Lung (tissue), 12 donors: Measurements from ENCODE around the gene NEDD8. TPM values are rescaled to one million over a fixed set of nuclear protein-coding genes. Genes with fewer than 3 reads are reported as not detected.

ENCODE experiments used
- ATAC-seq: fragments of 200-7000 bp; cut with Tn5 transposase; one replicate; pipeline ENCODE4 v1.9.1; 2020; ENCODE audit warnings: moderate number of reproducible peaks; ENCODE audit not compliant: insufficient read depth, low FRiP score
- DNase-seq, 3 donors: peaks; one replicate each; pipeline ENCODE4 v3.0.0-alpha.2; 2013 to 2017
- H3K27ac ChIP-seq, 2 donors: one replicate each; pipeline ENCODE4 v1.5.1; 2013; ENCODE audit warnings: mild to moderate bottlenecking in 2 of 2, moderate library complexity in 2 of 2, control low read depth in 1 of 2, inconsistent platforms in 1 of 2, low read depth in 1 of 2, low read length in 1 of 2
- H3K27me3 ChIP-seq, 3 donors: one replicate each; pipeline ENCODE4 v1.5.1; 2013; ENCODE audit warnings: low read length in 2 of 3; ENCODE audit not compliant: control insufficient read depth in 3 of 3, insufficient read depth in 3 of 3
- H3K36me3 ChIP-seq, 4 donors: one replicate each; pipeline ENCODE4 v1.5.1; 2013; ENCODE audit warnings: low read length in 4 of 4, mild to moderate bottlenecking in 1 of 4, moderate library complexity in 1 of 4; ENCODE audit not compliant: control insufficient read depth in 4 of 4, insufficient read depth in 4 of 4
- H3K4me1 ChIP-seq, 5 donors: one replicate each; pipeline ENCODE4 v1.5.1; 2013; ENCODE audit warnings: low read length in 5 of 5, mild to moderate bottlenecking in 2 of 5, moderate library complexity in 1 of 5; ENCODE audit not compliant: control insufficient read depth in 5 of 5, insufficient read depth in 5 of 5
- H3K4me3 ChIP-seq: one replicate; pipeline ENCODE4 v1.5.1; 2013; ENCODE audit warnings: mild to moderate bottlenecking, control low read depth, moderate library complexity
- H3K9ac ChIP-seq, 2 donors: one replicate each; pipeline ENCODE4 v1.5.1; 2013; ENCODE audit warnings: low read length in 2 of 2, control low read depth in 1 of 2; ENCODE audit not compliant: insufficient read depth in 1 of 2
- H3K9me3 ChIP-seq, 4 donors: one replicate each; pipeline ENCODE4 v1.5.1; 2013; ENCODE audit warnings: low read length in 3 of 4, mild to moderate bottlenecking in 1 of 4, moderate library complexity in 1 of 4; ENCODE audit not compliant: control insufficient read depth in 4 of 4, insufficient read depth in 3 of 4
- WGBS, 2 donors: extraction: QIAGEN DNeasy Blood & Tissue Kit; methylation state at CpG; one replicate each; pipeline ENCODE4 v1.1.7; 2013; 5-methylcytosine and 5-hydroxymethylcytosine counted together
- polyA plus RNA-seq, 2 donors: library from polyadenylated mRNA; stranded (reverse); fragments of 200-250 nt; gene quantifications; one replicate each; pipeline ENCODE4 v1.2.1, GENCODE V29; 2013
- total RNA-seq, 2 donors: library from RNA; depleted of rRNA in 1 of 2; stranded (reverse); fragments of >200 nt in 1 of 2; gene quantifications; one replicate each; pipeline ENCODE4 v1.2.1, GENCODE V29; 2014 to 2021
- TF ChIP-seq, protein P1 (sequence below): IDR thresholded peaks from 2 replicates; pipeline ENCODE4 v1.5.1; 2012; ENCODE audit warnings: mild to moderate bottlenecking; ENCODE audit errors: control extremely low read depth, extremely low read depth
- donor health status: control.
- donor health status: control.
- donor health status: Bipolar disorder and iron deficiency.
- donor health status: healthy.
- donor health status: DM: yes; HTN: yes; CAD: no.

The NEDD8 gene
- total and polyA plus RNA-seq, 4 donors, result 69.5 to 246 (median 194) TPM

DNA sequence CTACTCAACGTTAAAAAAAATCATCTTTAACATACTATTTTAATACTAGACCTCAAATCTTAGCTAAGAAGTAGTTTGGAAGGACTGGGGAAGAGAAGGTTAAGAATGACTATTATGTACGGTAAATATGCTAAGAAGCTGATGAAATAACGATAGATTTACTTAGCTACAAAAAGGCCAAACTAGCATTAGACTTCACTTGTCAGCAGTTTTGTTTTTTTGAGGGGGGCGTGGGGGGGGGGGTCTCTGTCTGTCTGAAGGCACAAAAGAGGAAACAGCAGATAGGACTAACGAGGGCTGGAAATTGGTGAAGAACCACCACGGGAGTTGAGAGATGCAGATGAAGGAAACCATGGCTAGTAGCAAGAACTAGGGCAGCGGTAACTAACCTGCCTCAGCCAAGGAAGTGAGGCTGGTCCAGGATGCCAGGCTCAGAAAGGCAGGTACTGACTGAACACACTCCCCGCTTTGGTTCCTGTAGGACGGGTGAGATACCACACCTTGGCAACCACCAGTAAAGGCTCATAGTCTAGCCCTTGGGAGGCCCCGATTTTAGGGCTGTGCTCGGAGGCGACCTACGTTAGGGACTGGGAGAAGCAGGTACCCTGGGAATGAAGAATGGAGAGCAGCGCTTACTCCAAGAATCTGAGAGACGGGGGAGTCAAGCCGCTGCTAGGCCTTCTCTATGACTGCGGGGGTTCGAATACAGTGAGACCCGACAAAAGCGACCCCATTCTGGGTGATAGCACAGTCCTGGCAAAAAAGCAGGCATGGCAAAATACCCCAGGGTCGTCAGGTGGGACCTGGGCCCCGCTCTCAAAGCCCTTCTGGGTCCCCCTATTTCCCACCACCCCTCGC lies 675 bp downstream of the NEDD8 start:
- TF ChIP-seq, protein P1, sequence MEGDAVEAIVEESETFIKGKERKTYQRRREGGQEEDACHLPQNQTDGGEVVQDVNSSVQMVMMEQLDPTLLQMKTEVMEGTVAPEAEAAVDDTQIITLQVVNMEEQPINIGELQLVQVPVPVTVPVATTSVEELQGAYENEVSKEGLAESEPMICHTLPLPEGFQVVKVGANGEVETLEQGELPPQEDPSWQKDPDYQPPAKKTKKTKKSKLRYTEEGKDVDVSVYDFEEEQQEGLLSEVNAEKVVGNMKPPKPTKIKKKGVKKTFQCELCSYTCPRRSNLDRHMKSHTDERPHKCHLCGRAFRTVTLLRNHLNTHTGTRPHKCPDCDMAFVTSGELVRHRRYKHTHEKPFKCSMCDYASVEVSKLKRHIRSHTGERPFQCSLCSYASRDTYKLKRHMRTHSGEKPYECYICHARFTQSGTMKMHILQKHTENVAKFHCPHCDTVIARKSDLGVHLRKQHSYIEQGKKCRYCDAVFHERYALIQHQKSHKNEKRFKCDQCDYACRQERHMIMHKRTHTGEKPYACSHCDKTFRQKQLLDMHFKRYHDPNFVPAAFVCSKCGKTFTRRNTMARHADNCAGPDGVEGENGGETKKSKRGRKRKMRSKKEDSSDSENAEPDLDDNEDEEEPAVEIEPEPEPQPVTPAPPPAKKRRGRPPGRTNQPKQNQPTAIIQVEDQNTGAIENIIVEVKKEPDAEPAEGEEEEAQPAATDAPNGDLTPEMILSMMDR, result no peak
- Histone ChIP-seq H3K36me3 (peaks cover 4 to 20% (median 8%) of the 10 kb centered on the region in 4 donors), H3K4me3 (peak overlapping the region; percentile 84), H3K9me3 (no peaks in the 10 kb centered on the region), H3K27me3 (no peaks in the 10 kb centered on the region), H3K27ac (peak overlapping the region; percentile 75 to 96), H3K9ac (peak overlapping the region; percentile 69 to 84), H3K4me1 (peaks cover 10 to 21% (median 16%) of the 10 kb centered on the region in 5 donors)
- 10 to 11% methylated on average over 23 of the region's 23 CpGs for WGBS, 2 donors
- DNase-seq (no peak), ATAC-seq (peak; percentile 54)

DNA sequence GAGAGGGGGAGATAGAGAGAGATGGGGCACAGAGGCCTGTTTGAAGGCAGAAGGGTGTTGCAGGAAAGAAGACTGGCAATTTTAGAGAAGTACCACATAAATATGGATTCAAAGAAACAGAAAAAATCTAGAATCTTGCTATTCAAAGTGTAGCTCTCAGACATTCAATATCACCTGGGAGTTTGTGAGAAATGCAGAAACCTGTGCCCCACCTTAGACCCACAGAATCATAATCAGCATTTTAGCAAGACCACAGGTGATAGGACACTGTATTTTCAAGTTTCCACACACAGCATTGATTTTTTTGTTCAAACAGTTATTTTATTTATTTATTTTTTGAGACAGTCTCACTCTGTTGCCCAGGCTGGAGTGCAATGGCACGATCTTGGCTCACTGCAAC lies 3.3 kb downstream of the NEDD8 start:
- H3K9ac ChIP-seq, result no peak overlapping the region
- DNase-seq (no peak), ATAC-seq (no peak)
- no peaks in the 10 kb centered on the region for H3K27me3 ChIP-seq
- no peak overlapping the region for H3K4me3 ChIP-seq
- H3K36me3 ChIP-seq, result peaks cover 0 to 3% (median 0%) of the 10 kb centered on the region in 4 donors
- 0 to 55% methylated on average over 1 of the region's 1 CpG for WGBS, 2 donors
- TF ChIP-seq, protein P1, result no peak
- no peak overlapping the region for H3K27ac ChIP-seq
- peaks cover 10 to 19% (median 13%) of the 10 kb centered on the region in 5 donors for H3K4me1 ChIP-seq
- H3K9me3 ChIP-seq, result no peaks in the 10 kb centered on the region

DNA sequence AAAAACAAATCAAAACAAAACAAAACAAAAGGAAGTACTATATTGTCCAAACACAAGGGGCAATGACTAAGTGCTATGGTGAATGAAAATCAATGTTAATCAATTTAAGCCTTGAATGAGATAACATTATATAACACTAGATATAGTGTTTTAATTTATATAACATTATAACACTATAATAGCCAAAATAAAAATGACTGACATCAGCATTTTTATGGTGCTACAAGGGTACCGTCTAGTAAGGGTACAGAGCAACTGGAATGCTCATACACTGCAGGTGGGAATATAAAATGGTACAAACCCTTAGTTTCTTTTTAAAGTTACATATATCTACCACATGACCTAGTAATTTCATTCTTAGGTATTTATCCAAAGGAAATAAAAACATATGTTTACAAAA lies 5.7 kb downstream of the NEDD8 start:
- Histone ChIP-seq H3K27ac (no peak overlapping the region), H3K36me3 (peaks cover 0 to 3% (median 0%) of the 10 kb centered on the region in 4 donors), H3K27me3 (no peaks in the 10 kb centered on the region), H3K9ac (no peak overlapping the region), H3K4me3 (no peak overlapping the region), H3K4me1 (peaks cover 3 to 7% (median 6%) of the 10 kb centered on the region in 5 donors), H3K9me3 (no peaks in the 10 kb centered on the region)
- DNase-seq (no peak), ATAC-seq (no peak)
- 79 to 86% methylated on average over 1 of the region's 1 CpG for WGBS, 2 donors
- TF ChIP-seq, protein P1, result no peak
